ENCODE results near the gene SNAP91. TPM values are rescaled to one million over a fixed set of nuclear protein-coding genes. Genes with fewer than 3 reads are reported as not detected.

SNAP91 gene
- total RNA-seq, 1 donor from 2014 or later: 0.40 TPM

DNA sequence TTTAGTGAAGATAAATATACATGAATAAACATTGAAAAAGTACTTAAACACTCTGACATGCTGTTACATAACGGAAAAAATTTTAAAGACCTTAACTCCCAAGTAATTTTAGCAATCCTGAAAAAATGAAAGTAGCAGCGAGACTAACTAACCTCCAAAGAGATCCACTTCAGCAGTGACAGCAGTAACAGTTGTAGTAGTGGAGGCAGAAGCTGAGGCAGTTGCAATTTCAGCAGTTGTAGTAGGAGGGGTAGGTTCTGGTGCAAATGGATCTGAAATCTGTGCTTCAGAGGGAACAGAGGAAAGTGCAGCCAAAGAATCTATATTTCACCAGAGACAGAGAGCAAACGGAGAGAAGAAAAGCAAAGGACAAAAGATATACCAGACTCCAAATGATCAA lies 107.8 kb downstream of the SNAP91 start:
- no peak for DNase-seq (ENCODE audit: low spot score in 2 of 2, unreplicated experiment in 2 of 2)
- Mint-ChIP-seq H3K27ac (no peak overlapping the region), H3K36me3 (no peaks in the 10 kb centered on the region), H3K27me3 (ENCODE audit: low read depth) (no peaks in the 10 kb centered on the region), H3K4me1 (peaks cover 18% of the 10 kb centered on the region), H3K4me3 (no peak overlapping the region), H3K9me3 (no peaks in the 10 kb centered on the region)
- TF ChIP-seq, protein P1, sequence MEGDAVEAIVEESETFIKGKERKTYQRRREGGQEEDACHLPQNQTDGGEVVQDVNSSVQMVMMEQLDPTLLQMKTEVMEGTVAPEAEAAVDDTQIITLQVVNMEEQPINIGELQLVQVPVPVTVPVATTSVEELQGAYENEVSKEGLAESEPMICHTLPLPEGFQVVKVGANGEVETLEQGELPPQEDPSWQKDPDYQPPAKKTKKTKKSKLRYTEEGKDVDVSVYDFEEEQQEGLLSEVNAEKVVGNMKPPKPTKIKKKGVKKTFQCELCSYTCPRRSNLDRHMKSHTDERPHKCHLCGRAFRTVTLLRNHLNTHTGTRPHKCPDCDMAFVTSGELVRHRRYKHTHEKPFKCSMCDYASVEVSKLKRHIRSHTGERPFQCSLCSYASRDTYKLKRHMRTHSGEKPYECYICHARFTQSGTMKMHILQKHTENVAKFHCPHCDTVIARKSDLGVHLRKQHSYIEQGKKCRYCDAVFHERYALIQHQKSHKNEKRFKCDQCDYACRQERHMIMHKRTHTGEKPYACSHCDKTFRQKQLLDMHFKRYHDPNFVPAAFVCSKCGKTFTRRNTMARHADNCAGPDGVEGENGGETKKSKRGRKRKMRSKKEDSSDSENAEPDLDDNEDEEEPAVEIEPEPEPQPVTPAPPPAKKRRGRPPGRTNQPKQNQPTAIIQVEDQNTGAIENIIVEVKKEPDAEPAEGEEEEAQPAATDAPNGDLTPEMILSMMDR (IDR thresholded peaks at IDR 0.05; ENCODE audit: unreplicated experiment): no peak

DNA sequence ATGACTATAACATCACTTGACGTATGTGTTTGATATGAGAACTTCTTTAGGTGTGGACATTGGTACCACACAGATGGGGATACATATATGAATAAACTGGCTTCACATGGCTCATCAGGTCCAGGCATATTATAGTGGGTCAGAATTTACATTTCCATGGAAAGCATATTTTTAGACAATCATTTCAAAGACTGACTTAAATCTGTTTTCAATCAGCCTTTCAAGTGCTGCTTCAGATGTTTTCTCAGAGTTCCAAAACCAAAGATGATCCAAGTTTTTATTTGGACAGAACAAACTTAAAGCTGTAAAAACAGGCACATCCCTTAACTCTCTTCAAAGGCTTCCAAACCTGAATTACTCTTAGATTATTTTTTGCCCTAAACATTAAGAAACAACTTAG lies 108.4 kb downstream of the SNAP91 start:
- Mint-ChIP-seq H3K4me3 (no peak overlapping the region), H3K9me3 (no peaks in the 10 kb centered on the region), H3K27ac (no peak overlapping the region), H3K36me3 (no peaks in the 10 kb centered on the region), H3K4me1 (peaks cover 20% of the 10 kb centered on the region), H3K27me3 (ENCODE audit: low read depth) (no peaks in the 10 kb centered on the region)
- no peak for DNase-seq (ENCODE audit: low spot score in 2 of 2, unreplicated experiment in 2 of 2)
- TF ChIP-seq, protein P1 (IDR thresholded peaks at IDR 0.05; ENCODE audit: unreplicated experiment): no peak

DNA sequence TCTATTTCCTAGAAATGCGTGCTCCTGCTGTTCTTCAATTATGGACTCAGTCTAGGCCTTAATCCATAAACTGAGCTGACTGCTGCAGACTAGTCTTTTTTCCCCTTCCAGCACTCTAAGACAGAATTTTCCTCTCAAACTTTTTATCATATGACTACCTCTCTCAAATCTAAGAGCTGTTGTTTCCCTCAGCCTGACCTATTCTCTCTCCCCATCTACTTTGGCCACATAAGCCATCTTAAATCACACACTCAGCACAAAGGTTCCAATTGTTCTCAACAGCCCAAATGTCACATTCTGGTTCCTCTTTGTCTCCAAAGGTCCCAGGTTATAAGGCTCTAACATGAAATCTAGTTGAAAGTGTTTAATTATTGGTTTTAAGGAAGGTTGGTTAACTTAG lies 111.4 kb downstream of the SNAP91 start:
- DNase-seq (ENCODE audit: low spot score in 2 of 2, unreplicated experiment in 2 of 2): no peak
- H3K4me3 Mint-ChIP-seq: no peak overlapping the region
- H3K27ac Mint-ChIP-seq: peak overlapping the region; percentile 16
- no peaks in the 10 kb centered on the region for H3K36me3 Mint-ChIP-seq
- no peaks in the 10 kb centered on the region for H3K9me3 Mint-ChIP-seq
- no peaks in the 10 kb centered on the region for H3K27me3 Mint-ChIP-seq (ENCODE audit: low read depth)
- H3K4me1 Mint-ChIP-seq: peaks cover 17% of the 10 kb centered on the region
- TF ChIP-seq, protein P1 (IDR thresholded peaks at IDR 0.05; ENCODE audit: unreplicated experiment): no peak

DNA sequence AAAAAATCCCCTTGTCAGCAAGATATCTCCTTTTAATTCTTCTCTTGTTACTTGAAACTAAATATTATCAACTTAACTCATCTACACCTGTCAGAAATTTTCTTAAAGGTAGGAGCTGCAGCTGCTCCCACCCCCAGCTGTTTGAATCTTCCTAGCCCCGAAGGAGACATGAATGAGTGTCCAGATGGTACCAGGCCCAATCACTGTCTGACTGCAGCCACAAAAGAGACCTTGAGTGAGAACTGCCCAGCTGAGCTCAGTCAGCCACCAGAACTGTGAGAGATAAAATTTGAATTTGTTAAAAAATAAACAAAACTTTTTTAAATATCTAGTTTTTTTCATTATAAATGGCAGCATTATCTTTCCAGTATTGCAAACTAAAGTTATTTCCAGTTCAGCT lies 111.8 kb downstream of the SNAP91 start:
- peaks cover 17% of the 10 kb centered on the region for H3K4me1 Mint-ChIP-seq
- no peaks in the 10 kb centered on the region for H3K27me3 Mint-ChIP-seq (ENCODE audit: low read depth)
- H3K4me3 Mint-ChIP-seq: no peak overlapping the region
- TF ChIP-seq, protein P1 (IDR thresholded peaks at IDR 0.05; ENCODE audit: unreplicated experiment): no peak
- H3K27ac Mint-ChIP-seq: peak overlapping the region; percentile 16
- DNase-seq (ENCODE audit: low spot score in 2 of 2, unreplicated experiment in 2 of 2): no peak
- H3K36me3 Mint-ChIP-seq: no peaks in the 10 kb centered on the region
- H3K9me3 Mint-ChIP-seq: no peaks in the 10 kb centered on the region

DNA sequence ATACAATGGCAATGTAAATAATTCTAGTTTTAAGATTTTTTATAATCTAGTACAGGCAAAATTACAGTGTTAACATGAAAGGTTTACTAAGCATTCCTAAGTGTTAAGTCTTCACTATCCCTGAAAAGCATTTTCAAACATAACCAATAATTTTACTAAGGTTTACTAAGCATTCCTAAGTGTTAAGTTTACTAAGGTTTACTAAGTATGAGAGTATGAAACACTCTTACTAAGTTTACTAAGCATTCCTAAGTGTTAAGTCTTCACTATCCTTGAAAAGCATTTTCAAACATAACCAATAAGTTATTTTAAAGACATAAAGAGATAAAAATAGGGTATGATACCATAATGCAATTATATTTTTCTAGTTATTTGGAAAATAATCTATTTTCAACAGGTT lies 114.0 kb downstream of the SNAP91 start:
- peaks cover 12% of the 10 kb centered on the region for H3K4me1 Mint-ChIP-seq
- H3K36me3 Mint-ChIP-seq: no peaks in the 10 kb centered on the region
- no peaks in the 10 kb centered on the region for H3K9me3 Mint-ChIP-seq
- TF ChIP-seq, protein P1 (IDR thresholded peaks at IDR 0.05; ENCODE audit: unreplicated experiment): no peak
- no peaks in the 10 kb centered on the region for H3K27me3 Mint-ChIP-seq (ENCODE audit: low read depth)
- H3K4me3 Mint-ChIP-seq: no peak overlapping the region
- H3K27ac Mint-ChIP-seq: no peak overlapping the region
- no peak for DNase-seq (ENCODE audit: low spot score in 2 of 2, unreplicated experiment in 2 of 2)

DNA sequence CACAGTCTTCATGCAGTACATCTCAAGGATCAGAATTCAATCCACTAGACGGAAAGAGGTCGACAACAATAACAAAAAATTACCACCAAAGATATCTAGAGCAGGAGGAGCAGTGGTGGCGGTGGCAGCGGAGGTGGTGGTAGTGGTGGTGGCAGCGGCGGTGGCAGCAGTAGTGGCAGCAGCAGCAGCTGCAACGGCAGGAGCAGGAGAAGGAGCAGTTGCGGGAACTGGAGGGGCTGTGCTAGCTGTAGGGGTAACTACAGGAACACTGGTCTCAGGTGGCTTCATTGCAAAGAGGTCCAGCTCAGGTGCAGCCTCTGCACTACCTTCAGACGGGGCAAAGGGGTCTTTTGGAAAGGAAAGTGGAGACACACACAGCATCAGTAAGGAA lies 115.5 kb downstream of the SNAP91 start:
- Mint-ChIP-seq H3K27ac (no peak overlapping the region), H3K4me3 (no peak overlapping the region), H3K27me3 (ENCODE audit: low read depth) (no peaks in the 10 kb centered on the region), H3K36me3 (no peaks in the 10 kb centered on the region), H3K9me3 (no peaks in the 10 kb centered on the region), H3K4me1 (peaks cover 12% of the 10 kb centered on the region)
- DNase-seq (ENCODE audit: low spot score in 2 of 2, unreplicated experiment in 2 of 2): no peak
- TF ChIP-seq, protein P1 (IDR thresholded peaks at IDR 0.05; ENCODE audit: unreplicated experiment): no peak
